ENCODE measurements around the gene OR7E24.
"Not testable (repeated sequence)": the region's sequence is repeated elsewhere in the genome, so short reads cannot be mapped to it uniquely, and the experiment has no call there.

OR7E24 gene

GRCh38 chr19:9250630-9251029 lies at the start of gene OR7E24:
Gene OR7E24 (plus strand): TSS chr19:9250930. CDS start chr19:9251044, 114 bp downstream.
- Histone ChIP-seq H3K9me3 (ENCODE audit: insufficient read depth, low read length) (no peaks in the 10 kb centered on the region), H3K27me3 (ENCODE audit: insufficient read depth, insufficient read length) (no peaks in the 10 kb centered on the region), H3K4me3 (ENCODE audit: insufficient read length, low read depth) (no peak within 1 kb of the TSS), H3K9ac (ENCODE audit: insufficient read length, low read depth) (no peak within 1 kb of the TSS), H3K4me1 (ENCODE audit: insufficient read depth, insufficient read length) (no peaks in the 10 kb centered on the region), H3K36me3 (ENCODE audit: insufficient read depth, insufficient read length, low read length) (no peaks in the 10 kb centered on the region)
- no peak for DNase-seq (ENCODE audit: low read depth, low spot score)
- TF ChIP-seq ZNF274 (IDR thresholded peaks at IDR 0.05; ENCODE audit: low read depth, low read length) (no peak), SUZ12 (IDR thresholded peaks at IDR 0.05; ENCODE audit: extremely low read depth, insufficient read depth, insufficient read length) (no peak), YY1 (IDR thresholded peaks at IDR 0.05; ENCODE audit: insufficient read depth, insufficient read length) (no peak)

DNA sequence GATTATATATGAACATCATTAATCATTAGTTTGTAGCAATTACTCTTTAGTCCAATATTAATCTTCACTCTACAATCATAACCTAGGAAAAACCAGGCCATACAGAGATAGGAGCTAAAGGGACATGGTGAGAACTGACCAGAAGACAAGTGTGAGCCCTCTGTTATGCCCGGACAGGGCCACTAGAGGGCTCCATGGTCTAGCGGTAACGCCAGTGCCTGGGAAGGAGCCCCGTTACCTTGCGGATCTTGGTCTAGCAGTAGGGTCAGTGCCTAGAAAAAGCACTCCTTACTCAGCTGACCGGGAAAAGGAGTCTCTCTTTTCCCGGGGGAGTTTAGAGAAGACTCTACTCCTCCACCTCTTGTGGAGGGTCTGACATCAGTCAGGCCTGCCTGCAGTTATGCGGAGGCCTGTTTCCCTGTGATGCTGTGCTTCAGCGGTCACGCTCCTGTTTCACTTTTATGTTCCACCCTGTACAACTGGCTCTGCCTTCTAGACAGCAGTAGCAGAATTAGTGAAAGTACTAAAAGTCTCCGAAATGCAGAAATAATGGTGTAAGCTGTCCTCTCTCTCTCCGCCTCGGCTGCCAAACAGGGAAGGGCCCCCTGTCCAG lies 45.1 kb upstream of the OR7E24 start:
- no peaks in the 10 kb centered on the region for H3K4me1 ChIP-seq (ENCODE audit: insufficient read depth, insufficient read length)
- no peaks in the 10 kb centered on the region for H3K36me3 ChIP-seq (ENCODE audit: insufficient read depth, insufficient read length, low read length)
- H3K27me3 ChIP-seq (ENCODE audit: insufficient read depth, insufficient read length), result peaks cover 5% of the 10 kb centered on the region
- peak; percentile 48 for DNase-seq (ENCODE audit: low read depth, low spot score)
- TF ChIP-seq YY1 (IDR thresholded peaks at IDR 0.05; ENCODE audit: insufficient read depth, insufficient read length) (no peak), SUZ12 (IDR thresholded peaks at IDR 0.05; ENCODE audit: extremely low read depth, insufficient read depth, insufficient read length) (no peak), ZNF274 (IDR thresholded peaks at IDR 0.05; ENCODE audit: low read depth, low read length) (no peak)
- no peak overlapping the region for H3K9ac ChIP-seq (ENCODE audit: insufficient read length, low read depth)
- H3K9me3 ChIP-seq (ENCODE audit: insufficient read depth, low read length), result no peaks in the 10 kb centered on the region
- H3K4me3 ChIP-seq (ENCODE audit: insufficient read length, low read depth), result no peak overlapping the region

DNA sequence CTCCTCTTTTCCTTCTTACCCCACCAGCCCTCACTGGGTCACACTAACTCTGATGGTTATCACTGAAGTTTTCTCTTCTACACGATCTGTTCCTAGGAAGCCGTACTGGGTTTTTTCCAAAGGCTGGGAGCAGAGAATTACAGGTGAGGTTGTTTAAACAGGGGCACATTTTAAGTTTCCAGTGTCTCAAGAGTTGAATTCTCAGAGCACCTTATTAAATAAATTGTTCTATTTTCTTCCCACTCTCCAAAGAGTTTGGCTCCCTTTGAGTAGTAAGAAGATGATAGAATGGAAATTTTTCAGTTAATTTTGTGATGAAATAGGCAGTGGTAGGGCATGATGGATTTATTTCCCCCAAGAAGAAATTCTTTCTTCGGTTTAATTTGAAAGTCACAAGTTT lies 31.2 kb upstream of the OR7E24 start, which contains the start of gene OR7D4:
Gene OR7D4 (minus strand): TSS at position 101 of the 400 bp plus-strand sequence. CDS start 4,752 bp downstream, outside the sequence.
- Histone ChIP-seq H3K27me3 (ENCODE audit: insufficient read depth, insufficient read length) (no peaks in the 10 kb centered on the region), H3K36me3 (ENCODE audit: insufficient read depth, insufficient read length, low read length) (no peaks in the 10 kb centered on the region), H3K4me3 (ENCODE audit: insufficient read length, low read depth) (no peak within 1 kb of the TSS), H3K9me3 (ENCODE audit: insufficient read depth, low read length) (no peaks in the 10 kb centered on the region), H3K4me1 (ENCODE audit: insufficient read depth, insufficient read length) (no peaks in the 10 kb centered on the region), H3K9ac (ENCODE audit: insufficient read length, low read depth) (no peak within 1 kb of the TSS)
- TF ChIP-seq YY1 (IDR thresholded peaks at IDR 0.05; ENCODE audit: insufficient read depth, insufficient read length) (no peak), SUZ12 (IDR thresholded peaks at IDR 0.05; ENCODE audit: extremely low read depth, insufficient read depth, insufficient read length) (no peak), ZNF274 (IDR thresholded peaks at IDR 0.05; ENCODE audit: low read depth, low read length) (no peak)
- no peak for DNase-seq (ENCODE audit: low read depth, low spot score)

GRCh38 chr19:9251236-9251635 lies 506 bp downstream of the OR7E24 start:
- Histone ChIP-seq H3K36me3 (ENCODE audit: insufficient read depth, insufficient read length, low read length) (no peaks in the 10 kb centered on the region), H3K27me3 (ENCODE audit: insufficient read depth, insufficient read length) (no peaks in the 10 kb centered on the region), H3K4me1 (ENCODE audit: insufficient read depth, insufficient read length) (no peaks in the 10 kb centered on the region), H3K4me3 (ENCODE audit: insufficient read length, low read depth) (no peak overlapping the region), H3K9ac (ENCODE audit: insufficient read length, low read depth) (no peak overlapping the region), H3K9me3 (ENCODE audit: insufficient read depth, low read length) (no peaks in the 10 kb centered on the region)
- no peak for DNase-seq (ENCODE audit: low read depth, low spot score)
- TF ChIP-seq YY1 (IDR thresholded peaks at IDR 0.05; ENCODE audit: insufficient read depth, insufficient read length), result no peak

DNA sequence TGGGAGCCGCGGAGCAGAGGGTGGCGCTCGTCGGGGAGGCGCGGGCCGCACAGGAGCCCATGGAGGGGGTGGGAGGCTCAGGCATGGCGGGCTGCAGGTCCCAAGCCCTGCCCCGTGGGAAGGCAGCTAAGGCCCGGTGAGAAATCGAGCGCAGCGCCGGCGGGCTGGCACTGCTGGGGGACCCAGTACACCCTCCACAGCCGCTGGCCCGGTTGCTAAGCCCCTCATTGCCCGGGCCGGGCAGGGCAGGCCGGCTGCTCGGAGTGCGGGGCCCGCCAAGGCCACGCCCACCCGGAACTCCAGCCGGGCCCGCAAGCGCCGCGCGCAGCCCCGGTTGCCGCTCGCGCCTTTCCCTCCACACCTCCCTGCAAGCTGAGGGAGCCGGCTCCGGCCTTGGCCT lies 32.8 kb downstream of the OR7E24 start:
- not testable (repeated sequence) for H3K36me3 ChIP-seq (ENCODE audit: insufficient read depth, insufficient read length, low read length); H3K4me1 ChIP-seq (ENCODE audit: insufficient read depth, insufficient read length); H3K27me3 ChIP-seq (ENCODE audit: insufficient read depth, insufficient read length); DNase-seq (ENCODE audit: low read depth, low spot score)
- H3K4me3 ChIP-seq (ENCODE audit: insufficient read length, low read depth), result peak overlapping the region; percentile 50
- H3K9me3 ChIP-seq (ENCODE audit: insufficient read depth, low read length), result peaks cover 17% of the 10 kb centered on the region; the same call in 1 of the 2 replicates
- peak overlapping the region; percentile 76 for H3K9ac ChIP-seq (ENCODE audit: insufficient read length, low read depth)

GRCh38 chr19:9289231-9289884 lies 38.6 kb downstream of the OR7E24 start:
- TF ChIP-seq SUZ12 (IDR thresholded peaks at IDR 0.05; ENCODE audit: extremely low read depth, insufficient read depth, insufficient read length) (no peak), ZNF274 (IDR thresholded peaks at IDR 0.05; ENCODE audit: low read depth, low read length) (no peak), YY1 (IDR thresholded peaks at IDR 0.05; ENCODE audit: insufficient read depth, insufficient read length) (no peak)
- DNase-seq (ENCODE audit: low read depth, low spot score), result no peak
- H3K4me1 ChIP-seq (ENCODE audit: insufficient read depth, insufficient read length), result no peaks in the 10 kb centered on the region
- no peak overlapping the region for H3K9ac ChIP-seq (ENCODE audit: insufficient read length, low read depth)
- H3K36me3 ChIP-seq (ENCODE audit: insufficient read depth, insufficient read length, low read length), result peaks cover 9% of the 10 kb centered on the region
- H3K9me3 ChIP-seq (ENCODE audit: insufficient read depth, low read length), result peaks cover 59% of the 10 kb centered on the region
- no peaks in the 10 kb centered on the region for H3K27me3 ChIP-seq (ENCODE audit: insufficient read depth, insufficient read length)
- H3K4me3 ChIP-seq (ENCODE audit: insufficient read length, low read depth), result no peak overlapping the region

DNA sequence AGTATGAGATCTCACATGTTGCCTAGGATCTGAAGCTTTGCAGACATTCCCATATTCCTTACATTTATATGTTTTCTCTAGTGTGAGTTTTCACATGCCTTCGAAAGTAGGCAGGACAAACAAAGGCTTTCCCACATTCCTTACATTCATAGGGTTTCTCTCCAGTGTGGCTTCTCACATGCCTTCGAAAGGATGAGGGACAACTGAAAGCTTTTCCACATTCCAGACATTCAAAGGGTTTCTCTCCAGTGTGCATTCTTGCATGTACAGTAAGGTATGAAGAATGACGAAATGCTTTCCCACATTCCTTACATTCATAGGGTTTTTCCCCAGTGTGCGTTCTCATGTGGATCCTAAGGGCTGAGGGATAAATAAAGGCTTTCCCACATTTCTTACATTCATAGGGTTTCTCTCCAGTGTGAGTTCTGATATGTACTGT lies 44.7 kb downstream of the OR7E24 start:
- DNase-seq (ENCODE audit: low read depth, low spot score), result no peak
- no peak overlapping the region for H3K4me3 ChIP-seq (ENCODE audit: insufficient read length, low read depth)
- H3K9ac ChIP-seq (ENCODE audit: insufficient read length, low read depth), result no peak overlapping the region
- peaks cover 99% of the 10 kb centered on the region for H3K9me3 ChIP-seq (ENCODE audit: insufficient read depth, low read length)
- no peaks in the 10 kb centered on the region for H3K4me1 ChIP-seq (ENCODE audit: insufficient read depth, insufficient read length)
- TF ChIP-seq YY1 (IDR thresholded peaks at IDR 0.05; ENCODE audit: insufficient read depth, insufficient read length) (no peak), ZNF274 (IDR thresholded peaks at IDR 0.05; ENCODE audit: low read depth, low read length) (peak; percentile 96)
- peaks cover 23% of the 10 kb centered on the region for H3K36me3 ChIP-seq (ENCODE audit: insufficient read depth, insufficient read length, low read length)
- H3K27me3 ChIP-seq (ENCODE audit: insufficient read depth, insufficient read length), result no peaks in the 10 kb centered on the region

All from NT2/D1 (cell line).